Uterus (tissue), 2 donors: ENCODE measurements around the gene NOXA1.

ENCODE experiments used
- POLR2A ChIP-seq, 2 donors: fragments of 450-650 bp; IDR thresholded peaks; one replicate each; pipeline ENCODE4 v1.6.1; 2016; ENCODE audit warnings: antibody characterized with exemption in 2 of 2, mild to moderate bottlenecking in 1 of 2, moderate library complexity in 1 of 2
- TF ChIP-seq, protein P1 (sequence below), 4 experiments: fragments of 200-600 bp in 2 of 4; fragments of 450-650 bp in 2 of 4; sonication (generic) in 2 of 4; IDR thresholded peaks; one replicate each; pipeline ENCODE4 v1.5.1; 2016 to 2019; ENCODE audit warnings: antibody characterized with exemption in 4 of 4, mild to moderate bottlenecking in 2 of 4, moderate library complexity in 1 of 4

DNA sequence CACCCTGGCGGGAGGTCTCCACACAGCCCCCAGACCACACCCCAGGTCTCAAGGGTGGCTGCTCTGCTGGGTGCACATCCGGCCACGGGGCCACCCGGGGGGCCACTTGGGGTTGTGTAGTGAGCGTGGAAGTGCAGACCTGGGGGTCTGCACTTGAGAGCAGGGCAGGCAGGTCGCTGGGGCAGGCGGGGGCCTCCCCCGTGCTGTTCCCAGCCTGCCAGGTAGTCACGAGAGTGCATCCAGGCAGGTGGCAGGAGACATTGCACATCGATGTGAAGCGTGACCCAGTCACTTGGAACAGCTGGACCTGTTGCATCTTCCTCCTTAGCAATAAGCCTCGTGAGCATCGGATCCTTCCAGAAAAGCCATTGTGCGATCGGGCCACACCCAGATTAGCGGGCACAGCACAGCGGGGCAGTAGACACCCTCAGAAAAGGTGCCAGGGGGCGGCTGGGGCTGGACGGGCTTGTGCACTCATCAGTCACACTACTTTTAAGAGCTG, 22.8 kb downstream of the NOXA1 start:
- TF ChIP-seq POLR2A (IDR thresholded peaks at IDR 0.05) = no peak
- TF ChIP-seq, protein P1, sequence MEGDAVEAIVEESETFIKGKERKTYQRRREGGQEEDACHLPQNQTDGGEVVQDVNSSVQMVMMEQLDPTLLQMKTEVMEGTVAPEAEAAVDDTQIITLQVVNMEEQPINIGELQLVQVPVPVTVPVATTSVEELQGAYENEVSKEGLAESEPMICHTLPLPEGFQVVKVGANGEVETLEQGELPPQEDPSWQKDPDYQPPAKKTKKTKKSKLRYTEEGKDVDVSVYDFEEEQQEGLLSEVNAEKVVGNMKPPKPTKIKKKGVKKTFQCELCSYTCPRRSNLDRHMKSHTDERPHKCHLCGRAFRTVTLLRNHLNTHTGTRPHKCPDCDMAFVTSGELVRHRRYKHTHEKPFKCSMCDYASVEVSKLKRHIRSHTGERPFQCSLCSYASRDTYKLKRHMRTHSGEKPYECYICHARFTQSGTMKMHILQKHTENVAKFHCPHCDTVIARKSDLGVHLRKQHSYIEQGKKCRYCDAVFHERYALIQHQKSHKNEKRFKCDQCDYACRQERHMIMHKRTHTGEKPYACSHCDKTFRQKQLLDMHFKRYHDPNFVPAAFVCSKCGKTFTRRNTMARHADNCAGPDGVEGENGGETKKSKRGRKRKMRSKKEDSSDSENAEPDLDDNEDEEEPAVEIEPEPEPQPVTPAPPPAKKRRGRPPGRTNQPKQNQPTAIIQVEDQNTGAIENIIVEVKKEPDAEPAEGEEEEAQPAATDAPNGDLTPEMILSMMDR (IDR thresholded peaks at IDR 0.05) = no peak
